ENCODE measurements around the gene GCAT. TPM values are rescaled to one million over a fixed set of nuclear protein-coding genes. Genes with fewer than 3 reads are reported as not detected.

The GCAT gene
- total and polyA plus RNA-seq, 2 of the 13 experiments (the other 11 are each of a cell fraction or from before 2014, with no cell fraction given), result 28.0 to 50.3 TPM

DNA sequence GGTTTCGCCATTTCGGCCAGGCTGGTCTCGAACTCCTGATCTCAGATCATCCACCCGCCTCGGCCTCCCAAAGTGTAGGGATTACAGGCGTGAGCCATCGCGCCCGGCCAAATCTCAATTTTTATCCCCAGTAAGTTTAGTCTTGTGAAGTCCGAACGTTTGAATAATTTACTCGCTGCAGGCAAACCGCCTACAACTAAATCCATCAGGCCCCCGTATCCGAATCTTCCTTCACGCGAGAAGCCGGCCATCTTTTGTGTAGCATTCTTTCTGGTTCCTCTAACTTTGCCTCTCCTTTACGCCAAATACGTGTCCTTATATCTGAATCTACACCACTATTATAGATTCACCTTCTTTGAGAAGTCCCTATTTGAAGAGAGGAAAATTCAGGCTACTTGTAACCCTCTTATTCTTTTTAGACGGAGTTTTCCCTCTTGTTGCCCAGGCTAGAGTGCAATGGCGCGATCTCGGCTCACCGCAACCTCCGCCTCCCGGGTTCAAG lies 40.9 kb downstream of the GCAT start (continued):
- TF ChIP-seq, protein P1, sequence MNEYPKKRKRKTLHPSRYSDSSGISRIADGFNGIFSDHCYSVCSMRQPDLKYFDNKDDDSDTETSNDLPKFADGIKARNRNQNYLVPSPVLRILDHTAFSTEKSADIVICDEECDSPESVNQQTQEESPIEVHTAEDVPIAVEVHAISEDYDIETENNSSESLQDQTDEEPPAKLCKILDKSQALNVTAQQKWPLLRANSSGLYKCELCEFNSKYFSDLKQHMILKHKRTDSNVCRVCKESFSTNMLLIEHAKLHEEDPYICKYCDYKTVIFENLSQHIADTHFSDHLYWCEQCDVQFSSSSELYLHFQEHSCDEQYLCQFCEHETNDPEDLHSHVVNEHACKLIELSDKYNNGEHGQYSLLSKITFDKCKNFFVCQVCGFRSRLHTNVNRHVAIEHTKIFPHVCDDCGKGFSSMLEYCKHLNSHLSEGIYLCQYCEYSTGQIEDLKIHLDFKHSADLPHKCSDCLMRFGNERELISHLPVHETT (CRISPR knock-in tag; conservative IDR thresholded peaks at IDR 0.05), result no peak
- TF ChIP-seq RELA (CRISPR knock-in tag; IDR thresholded peaks at IDR 0.05) (no peak), NFKB2 (CRISPR knock-in tag; IDR thresholded peaks at IDR 0.05; ENCODE audit: borderline replicate concordance) (no peak), ZNF543 (CRISPR knock-in tag; IDR thresholded peaks at IDR 0.05) (0 out of 2 replicates have a peak, but pooled peaks have one; percentile 47), ZBTB3 (CRISPR knock-in tag; IDR thresholded peaks at IDR 0.05; ENCODE audit: borderline replicate concordance, low read depth) (0 out of 2 replicates have a peak, but pooled peaks have one; percentile 20), ZNF30 (CRISPR knock-in tag; IDR thresholded peaks at IDR 0.05) (0 out of 2 replicates have a peak, but pooled peaks have one; percentile 10), NFIC (IDR thresholded peaks at IDR 0.05; ENCODE audit: low read length) (peak; percentile 30; the same call in 1 of the 2 replicates), ZNF33A (CRISPR knock-in tag; IDR thresholded peaks at IDR 0.05; ENCODE audit: borderline replicate concordance) (peak; percentile 2; the same call in 1 of the 2 replicates), CHCHD3 (CRISPR knock-in tag; IDR thresholded peaks at IDR 0.05) (no peak), FOXA1 (IDR thresholded peaks at IDR 0.05) (no peak), FOXA1 (CRISPR knock-in tag; IDR thresholded peaks at IDR 0.05) (no peak), YY1 (IDR thresholded peaks at IDR 0.05; ENCODE audit: insufficient read depth, insufficient replicate concordance, low read depth, low read length) (peak; percentile 85), SSRP1 (CRISPR knock-in tag; IDR thresholded peaks at IDR 0.05) (no peak), EHMT2 (IDR thresholded peaks at IDR 0.05; ENCODE audit: borderline replicate concordance, low read depth, low read length) (no peak), PHF8 (CRISPR knock-in tag; IDR thresholded peaks at IDR 0.05) (no peak), ZNF431 (CRISPR knock-in tag; IDR thresholded peaks at IDR 0.05; ENCODE audit: borderline replicate concordance, low read depth) (no peak), ZNF335 (CRISPR knock-in tag; IDR thresholded peaks at IDR 0.05) (peak; percentile 97), ZSCAN25 (CRISPR knock-in tag; IDR thresholded peaks at IDR 0.05) (no peak)
- TF ChIP-seq, protein P2, sequence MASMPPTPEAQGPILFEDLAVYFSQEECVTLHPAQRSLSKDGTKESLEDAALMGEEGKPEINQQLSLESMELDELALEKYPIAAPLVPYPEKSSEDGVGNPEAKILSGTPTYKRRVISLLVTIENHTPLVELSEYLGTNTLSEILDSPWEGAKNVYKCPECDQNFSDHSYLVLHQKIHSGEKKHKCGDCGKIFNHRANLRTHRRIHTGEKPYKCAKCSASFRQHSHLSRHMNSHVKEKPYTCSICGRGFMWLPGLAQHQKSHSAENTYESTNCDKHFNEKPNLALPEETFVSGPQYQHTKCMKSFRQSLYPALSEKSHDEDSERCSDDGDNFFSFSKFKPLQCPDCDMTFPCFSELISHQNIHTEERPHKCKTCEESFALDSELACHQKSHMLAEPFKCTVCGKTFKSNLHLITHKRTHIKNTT (CRISPR knock-in tag; IDR thresholded peaks at IDR 0.05), result no peak
- TF ChIP-seq, protein P3, sequence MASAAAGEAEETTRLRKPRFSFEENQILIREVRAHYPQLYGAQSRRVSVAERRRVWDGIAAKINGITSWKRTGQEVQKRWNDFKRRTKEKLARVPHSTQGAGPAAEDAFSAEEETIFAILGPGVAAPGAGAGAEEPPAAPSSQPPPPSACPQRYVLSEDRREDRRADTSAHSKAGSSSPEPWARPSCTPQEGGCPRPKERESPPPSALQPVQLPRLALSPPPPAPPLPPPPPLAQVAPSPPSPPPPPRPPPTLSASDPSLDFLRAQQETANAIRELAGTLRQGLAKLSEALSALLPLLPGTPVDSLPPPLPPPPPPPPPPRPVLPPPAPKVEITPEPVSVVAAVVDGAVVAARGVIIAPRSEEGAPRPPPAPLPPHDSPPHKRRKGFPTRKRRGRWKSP (CRISPR knock-in tag; IDR thresholded peaks at IDR 0.05), result no peak
- TF ChIP-seq, protein P4, sequence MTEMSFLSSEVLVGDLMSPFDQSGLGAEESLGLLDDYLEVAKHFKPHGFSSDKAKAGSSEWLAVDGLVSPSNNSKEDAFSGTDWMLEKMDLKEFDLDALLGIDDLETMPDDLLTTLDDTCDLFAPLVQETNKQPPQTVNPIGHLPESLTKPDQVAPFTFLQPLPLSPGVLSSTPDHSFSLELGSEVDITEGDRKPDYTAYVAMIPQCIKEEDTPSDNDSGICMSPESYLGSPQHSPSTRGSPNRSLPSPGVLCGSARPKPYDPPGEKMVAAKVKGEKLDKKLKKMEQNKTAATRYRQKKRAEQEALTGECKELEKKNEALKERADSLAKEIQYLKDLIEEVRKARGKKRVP (CRISPR knock-in tag; IDR thresholded peaks at IDR 0.05), result peak in 1 of 2 experiments; percentile 24; a peak in 1 of 4 replicates
- TF ChIP-seq, protein P5, sequence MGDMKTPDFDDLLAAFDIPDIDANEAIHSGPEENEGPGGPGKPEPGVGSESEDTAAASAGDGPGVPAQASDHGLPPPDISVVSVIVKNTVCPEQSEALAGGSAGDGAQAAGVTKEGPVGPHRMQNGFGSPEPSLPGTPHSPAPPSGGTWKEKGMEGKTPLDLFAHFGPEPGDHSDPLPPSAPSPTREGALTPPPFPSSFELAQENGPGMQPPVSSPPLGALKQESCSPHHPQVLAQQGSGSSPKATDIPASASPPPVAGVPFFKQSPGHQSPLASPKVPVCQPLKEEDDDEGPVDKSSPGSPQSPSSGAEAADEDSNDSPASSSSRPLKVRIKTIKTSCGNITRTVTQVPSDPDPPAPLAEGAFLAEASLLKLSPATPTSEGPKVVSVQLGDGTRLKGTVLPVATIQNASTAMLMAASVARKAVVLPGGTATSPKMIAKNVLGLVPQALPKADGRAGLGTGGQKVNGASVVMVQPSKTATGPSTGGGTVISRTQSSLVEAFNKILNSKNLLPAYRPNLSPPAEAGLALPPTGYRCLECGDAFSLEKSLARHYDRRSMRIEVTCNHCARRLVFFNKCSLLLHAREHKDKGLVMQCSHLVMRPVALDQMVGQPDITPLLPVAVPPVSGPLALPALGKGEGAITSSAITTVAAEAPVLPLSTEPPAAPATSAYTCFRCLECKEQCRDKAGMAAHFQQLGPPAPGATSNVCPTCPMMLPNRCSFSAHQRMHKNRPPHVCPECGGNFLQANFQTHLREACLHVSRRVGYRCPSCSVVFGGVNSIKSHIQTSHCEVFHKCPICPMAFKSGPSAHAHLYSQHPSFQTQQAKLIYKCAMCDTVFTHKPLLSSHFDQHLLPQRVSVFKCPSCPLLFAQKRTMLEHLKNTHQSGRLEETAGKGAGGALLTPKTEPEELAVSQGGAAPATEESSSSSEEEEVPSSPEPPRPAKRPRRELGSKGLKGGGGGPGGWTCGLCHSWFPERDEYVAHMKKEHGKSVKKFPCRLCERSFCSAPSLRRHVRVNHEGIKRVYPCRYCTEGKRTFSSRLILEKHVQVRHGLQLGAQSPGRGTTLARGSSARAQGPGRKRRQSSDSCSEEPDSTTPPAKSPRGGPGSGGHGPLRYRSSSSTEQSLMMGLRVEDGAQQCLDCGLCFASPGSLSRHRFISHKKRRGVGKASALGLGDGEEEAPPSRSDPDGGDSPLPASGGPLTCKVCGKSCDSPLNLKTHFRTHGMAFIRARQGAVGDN (CRISPR knock-in tag; IDR thresholded peaks at IDR 0.05), result no peak
